WTC11 (cell line): ENCODE data around the gene FBXO33.

Source experiments
- AFF4 ChIP-seq: sonication (generic); formaldehyde crosslinking; IDR thresholded peaks from 2 replicates; pipeline ENCODE4 v1.8.1; 2023; ENCODE audit warnings: mild to moderate bottlenecking, missing genetic modification reagents, borderline replicate concordance
- ATF3 ChIP-seq: sonication (generic); formaldehyde crosslinking; conservative IDR thresholded peaks from 2 replicates; pipeline ENCODE4 v1.8.1; 2022; ENCODE audit warnings: mild to moderate bottlenecking, missing genetic modification reagents
- CTCF ChIP-seq: fragments of 200-600 bp; IDR thresholded peaks from 2 replicates; pipeline ENCODE4 v1.8.0; 2022; ENCODE audit warnings: antibody characterized with exemption
- E2F5 ChIP-seq: sonication (generic); formaldehyde crosslinking; IDR thresholded peaks from 2 replicates; pipeline ENCODE4 v1.8.1; 2022; ENCODE audit warnings: mild to moderate bottlenecking, moderate library complexity, missing genetic modification reagents
- GTF2I ChIP-seq: fragments of 250-450 bp; sonication (Bioruptor Pico); conservative IDR thresholded peaks from 2 replicates; pipeline ENCODE4 v1.4.0; 2021; ENCODE audit warnings: mild to moderate bottlenecking
- RORB ChIP-seq: fragments of 250-450 bp; sonication (Bioruptor Pico); IDR thresholded peaks from 2 replicates; pipeline ENCODE4 v1.9.0; 2021; ENCODE audit warnings: mild to moderate bottlenecking
- USF2 ChIP-seq: sonication (generic); formaldehyde crosslinking; IDR thresholded peaks from 2 replicates; pipeline ENCODE4 v1.8.1; 2023; ENCODE audit warnings: mild to moderate bottlenecking, missing genetic modification reagents, moderate library complexity

- TF ChIP-seq USF2 (no peak), GTF2I (CRISPR knock-in tag) (no peak), RORB (CRISPR knock-in tag) (no peak), E2F5 (no peak), ATF3 (CRISPR knock-in tag) (no peak), CTCF (no peak), AFF4 (CRISPR knock-in tag) (no peak)
Measured at GRCh38 chr14:39364509-39364908, 67.7 kb downstream of the FBXO33 start.
